Activated naive CD4-positive, alpha-beta T cell treated with anti-CD3 and anti-CD28 coated beads, Interleukin-2, amount 50 U/mL, for 72 hours (primary cell): ENCODE data around the gene LHX2. TPM values are rescaled to one million over a fixed set of nuclear protein-coding genes. Genes with fewer than 3 reads are reported as not detected.
A peak's percentile ranks its signal among the peaks of the same experiment; 100 is the strongest.

Experiments
- ATAC-seq, 2 donors: fragments of 150-1000 bp; cut with Tn5 transposase; 2 replicates each; pipeline ENCODE4 v1.10.0; 2021; ENCODE audit warnings: mild to moderate bottlenecking in 2 of 2, moderate library complexity in 2 of 2
- DNase-seq, 2 donors: peaks; one replicate each; pipeline ENCODE4 v3.0.0; 2021 to 2022; ENCODE audit warnings: low spot score in 2 of 2
- H3K27ac Mint-ChIP-seq, 2 donors: one replicate each; pipeline ENCODE4 v1.8.0; 2022; ENCODE audit warnings: mild to moderate bottlenecking in 2 of 2, mixed read lengths in 2 of 2
- H3K36me3 Mint-ChIP-seq, 2 donors: one replicate each; pipeline ENCODE4 v1.8.0; 2022; ENCODE audit warnings: mixed read lengths in 2 of 2
- H3K9me3 Mint-ChIP-seq, 2 donors: one replicate each; pipeline ENCODE4 v1.8.0; 2022; ENCODE audit warnings: mixed read lengths in 2 of 2
- total RNA-seq, 2 donors: library from RNA; stranded (reverse); gene quantifications; one replicate each; pipeline ENCODE4 v1.2.3, GENCODE V29; 2022

The LHX2 gene
- total RNA-seq, 2 donors from 2014 or later: not detected

- ATAC-seq (peak; percentile 67 to 75), DNase-seq (peak; percentile 50 to 58)
- H3K27ac Mint-ChIP-seq: peak overlapping the region in 1 of 2 donors; percentile 16
- no peaks in the 10 kb centered on the region for H3K9me3 Mint-ChIP-seq
- peaks cover 6 to 7% of the 10 kb centered on the region in 2 donors for H3K36me3 Mint-ChIP-seq
These were observed 14.7 kb upstream of the LHX2 start for GRCh38 chr9:123996731-123997421.

GRCh38 chr9:123997665-123998277 lies 13.8 kb upstream of the LHX2 start:
- peak; percentile 58 to 75 for ATAC-seq
- Mint-ChIP-seq H3K9me3 (no peaks in the 10 kb centered on the region), H3K36me3 (peaks cover 6 to 7% of the 10 kb centered on the region in 2 donors), H3K27ac (peak overlapping the region in 1 of 2 donors; percentile 16)
- DNase-seq: peak in 1 of 2 donors; percentile 32

DNA sequence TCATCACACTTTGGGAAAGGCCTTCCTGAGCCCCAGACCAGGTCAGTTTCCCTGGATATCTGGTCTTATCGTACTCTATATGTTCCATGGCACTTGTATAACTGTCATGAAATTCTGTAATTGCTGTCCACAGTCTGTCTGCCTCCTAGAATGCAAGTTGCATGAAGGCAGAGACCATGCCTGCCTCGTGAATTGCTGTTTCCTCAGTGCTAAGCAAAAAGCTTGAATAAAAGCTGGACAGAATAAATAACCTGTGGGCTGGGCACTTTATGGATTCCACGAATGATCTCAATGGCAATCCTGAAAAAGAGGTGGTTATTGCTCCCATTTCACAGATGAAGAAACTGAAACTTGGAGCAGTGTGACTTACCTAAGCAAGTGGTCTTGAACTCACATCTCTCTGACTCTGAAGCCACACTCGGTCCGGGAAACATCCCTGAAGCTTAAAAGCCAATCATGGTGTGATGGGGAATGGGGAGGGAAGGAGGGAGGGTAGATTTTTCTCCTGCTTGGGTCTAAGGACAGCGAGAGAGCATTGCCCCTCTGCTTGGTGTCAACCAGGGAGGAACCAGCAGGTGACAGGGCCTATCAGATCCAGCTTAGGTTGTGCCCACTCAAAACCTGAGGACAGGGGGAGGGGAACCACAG lies 13.2 kb upstream of the LHX2 start:
- peaks cover 6 to 7% of the 10 kb centered on the region in 2 donors for H3K36me3 Mint-ChIP-seq
- no peaks in the 10 kb centered on the region for H3K9me3 Mint-ChIP-seq
- H3K27ac Mint-ChIP-seq: no peak overlapping the region
- ATAC-seq: no peak
- no peak for DNase-seq

DNA sequence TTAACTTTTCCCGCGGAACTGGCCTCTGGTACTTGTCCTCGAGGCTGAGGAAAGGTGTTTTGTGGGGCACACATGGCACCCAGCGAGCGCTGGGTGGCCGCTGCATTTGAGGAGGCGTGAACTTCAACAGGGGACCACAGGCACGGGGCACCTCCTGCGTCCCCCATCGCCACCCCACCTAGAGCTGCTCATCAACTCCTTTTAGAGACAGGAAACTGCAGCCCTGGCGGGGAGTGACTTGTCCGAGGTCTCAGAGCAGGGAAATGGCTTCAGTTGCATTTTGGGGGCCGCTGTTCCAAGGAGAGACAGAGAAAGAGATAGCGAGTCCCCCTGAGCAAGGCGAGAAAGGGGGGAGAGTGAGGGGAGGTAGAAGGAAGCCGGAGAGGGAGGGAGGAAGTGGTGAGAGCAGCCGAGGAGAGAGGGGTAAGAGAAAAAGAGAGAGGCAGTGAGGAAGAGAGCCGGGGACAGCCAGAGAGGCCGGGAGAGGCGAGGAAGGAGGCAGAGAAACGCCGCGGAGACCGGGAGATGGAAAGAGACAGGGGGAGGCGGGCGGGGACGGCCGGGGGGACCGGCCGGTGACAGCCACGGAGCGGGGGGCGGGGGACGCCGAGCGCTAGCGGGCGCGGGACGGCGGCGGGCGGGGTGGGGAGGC lies 12.5 kb upstream of the LHX2 start:
- H3K9me3 Mint-ChIP-seq: no peaks in the 10 kb centered on the region
- peaks cover 6 to 7% of the 10 kb centered on the region in 2 donors for H3K36me3 Mint-ChIP-seq
- ATAC-seq (no peak), DNase-seq (no peak)
- no peak overlapping the region for H3K27ac Mint-ChIP-seq

DNA sequence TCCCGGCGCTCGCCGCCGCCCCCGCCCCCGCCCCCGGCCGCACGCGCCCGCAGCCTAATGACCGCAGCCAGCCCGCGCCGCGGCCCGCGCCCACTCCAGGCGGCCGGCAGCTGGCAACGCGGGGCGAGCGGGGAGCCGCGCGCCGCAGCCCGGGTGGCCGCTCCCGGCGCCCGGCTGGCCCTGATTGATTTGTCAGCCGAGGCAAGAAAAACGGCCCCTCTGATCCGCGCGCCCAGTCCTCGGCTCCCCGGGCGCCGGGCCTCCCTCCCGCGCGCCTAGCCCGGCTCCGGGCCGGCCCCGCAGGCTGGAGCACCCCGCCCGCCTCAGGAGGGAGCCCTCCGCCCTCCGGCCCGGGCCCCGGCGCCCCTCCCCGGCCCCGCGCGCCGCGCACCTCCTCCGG lies 11.9 kb upstream of the LHX2 start:
- no peak overlapping the region for H3K27ac Mint-ChIP-seq
- DNase-seq (no peak), ATAC-seq (no peak)
- H3K36me3 Mint-ChIP-seq: peaks cover 6 to 7% of the 10 kb centered on the region in 2 donors
- H3K9me3 Mint-ChIP-seq: no peaks in the 10 kb centered on the region

- DNase-seq (no peak), ATAC-seq (no peak)
- Mint-ChIP-seq H3K36me3 (peaks cover 6 to 7% of the 10 kb centered on the region in 2 donors), H3K9me3 (no peaks in the 10 kb centered on the region), H3K27ac (no peak overlapping the region)
These were observed 11.3 kb upstream of the LHX2 start for GRCh38 chr9:124000161-124000783.

DNA sequence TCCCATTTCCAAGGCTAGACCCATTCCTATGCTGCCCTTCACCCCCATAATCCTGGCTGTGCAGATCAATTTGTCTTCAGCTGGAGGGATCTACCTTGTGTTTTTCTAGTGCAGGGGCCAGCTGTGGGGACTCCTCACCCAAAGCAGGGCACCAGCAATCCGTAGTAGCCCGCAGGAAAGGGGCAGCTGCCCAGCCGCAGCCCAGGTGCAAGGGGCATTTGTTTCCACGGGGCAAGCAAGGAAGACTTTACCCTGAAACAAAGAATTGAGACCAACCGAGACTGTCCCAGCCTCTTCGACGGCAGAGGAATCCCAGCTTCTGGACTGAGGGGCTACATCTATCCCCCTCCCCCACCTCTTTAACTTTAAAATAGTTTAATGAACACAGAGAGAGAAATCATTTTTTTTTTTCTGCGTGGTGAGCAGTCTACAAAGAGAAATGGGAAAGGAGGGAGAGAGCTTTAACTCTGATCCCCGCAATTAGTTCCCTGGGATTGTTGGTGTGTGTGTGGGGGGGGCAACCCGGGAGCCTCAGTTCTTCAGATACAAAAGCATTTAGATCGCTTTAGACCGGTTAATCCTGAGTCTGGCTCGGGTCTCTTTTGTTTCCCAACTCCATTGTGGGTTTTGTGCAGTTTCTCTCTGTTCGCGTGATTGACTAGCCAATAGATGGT lies 10.6 kb upstream of the LHX2 start:
- ATAC-seq: no peak
- Mint-ChIP-seq H3K9me3 (no peaks in the 10 kb centered on the region), H3K27ac (no peak overlapping the region), H3K36me3 (peaks cover 6 to 7% of the 10 kb centered on the region in 2 donors)
- no peak for DNase-seq

DNA sequence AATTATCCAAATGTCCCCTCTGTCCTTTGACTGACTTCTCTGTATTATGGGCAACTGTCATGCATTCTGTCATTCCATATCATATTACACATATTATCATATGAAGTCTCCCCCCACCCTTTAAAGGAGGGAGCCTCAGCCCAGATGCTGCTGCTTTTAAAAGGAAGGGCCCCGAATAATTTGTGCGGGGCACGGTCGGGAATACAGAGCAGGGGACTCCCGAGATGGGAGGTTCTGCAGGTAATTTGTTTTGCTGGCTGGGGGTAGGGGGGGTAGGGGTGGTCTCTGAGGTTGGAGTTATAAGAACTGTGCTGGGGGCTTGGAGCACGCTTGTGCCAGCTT lies 10.1 kb upstream of the LHX2 start:
- ATAC-seq (no peak), DNase-seq (no peak)
- peaks cover 6 to 7% of the 10 kb centered on the region in 2 donors for H3K36me3 Mint-ChIP-seq
- no peaks in the 10 kb centered on the region for H3K9me3 Mint-ChIP-seq
- no peak overlapping the region for H3K27ac Mint-ChIP-seq

DNA sequence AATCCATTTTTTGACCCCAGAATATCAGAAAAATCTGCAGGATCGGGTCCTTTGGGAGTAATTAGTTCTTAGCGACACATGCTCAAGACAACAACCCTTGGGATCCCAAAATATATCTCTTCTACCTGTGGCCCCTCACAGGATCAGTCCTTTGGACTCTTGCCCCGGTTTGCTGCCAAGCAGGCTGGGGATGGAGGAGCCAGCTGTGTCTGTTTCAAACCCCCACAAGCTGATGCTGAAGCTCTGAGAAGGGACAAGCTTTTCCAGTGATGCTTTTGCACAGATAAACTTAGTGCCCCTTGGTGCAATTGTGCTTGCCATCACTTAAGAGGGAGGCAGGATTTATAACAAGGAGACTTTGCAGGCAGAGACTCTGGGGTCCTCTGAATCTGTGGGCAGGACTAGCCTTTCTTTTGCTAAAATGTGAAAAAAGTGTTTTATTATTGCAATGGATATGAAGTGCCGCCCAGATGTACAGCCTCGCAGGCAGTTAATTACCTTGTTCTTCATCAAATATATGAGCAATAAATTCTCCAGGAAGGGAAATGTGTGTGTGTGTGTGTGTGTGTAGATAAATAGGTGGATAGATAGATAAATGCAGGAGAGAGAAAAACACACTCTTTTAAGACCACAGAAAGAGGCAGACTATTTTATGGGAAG lies 9.6 kb upstream of the LHX2 start:
- peaks cover 6 to 7% of the 10 kb centered on the region in 2 donors for H3K36me3 Mint-ChIP-seq
- H3K27ac Mint-ChIP-seq: no peak overlapping the region
- ATAC-seq (no peak), DNase-seq (no peak)
- H3K9me3 Mint-ChIP-seq: no peaks in the 10 kb centered on the region

- H3K9me3 Mint-ChIP-seq: no peaks in the 10 kb centered on the region
- no peak for DNase-seq
- H3K36me3 Mint-ChIP-seq: peaks cover 6 to 7% of the 10 kb centered on the region in 2 donors
- no peak overlapping the region for H3K27ac Mint-ChIP-seq
- no peak for ATAC-seq
These were observed 7.8 kb upstream of the LHX2 start for GRCh38 chr9:124003636-124004349.

- DNase-seq (no peak), ATAC-seq (no peak)
- no peak overlapping the region for H3K27ac Mint-ChIP-seq
- no peaks in the 10 kb centered on the region for H3K9me3 Mint-ChIP-seq
- H3K36me3 Mint-ChIP-seq: peaks cover 7 to 12% of the 10 kb centered on the region in 2 donors
These were observed 7.0 kb upstream of the LHX2 start for GRCh38 chr9:124004593-124004992.

DNA sequence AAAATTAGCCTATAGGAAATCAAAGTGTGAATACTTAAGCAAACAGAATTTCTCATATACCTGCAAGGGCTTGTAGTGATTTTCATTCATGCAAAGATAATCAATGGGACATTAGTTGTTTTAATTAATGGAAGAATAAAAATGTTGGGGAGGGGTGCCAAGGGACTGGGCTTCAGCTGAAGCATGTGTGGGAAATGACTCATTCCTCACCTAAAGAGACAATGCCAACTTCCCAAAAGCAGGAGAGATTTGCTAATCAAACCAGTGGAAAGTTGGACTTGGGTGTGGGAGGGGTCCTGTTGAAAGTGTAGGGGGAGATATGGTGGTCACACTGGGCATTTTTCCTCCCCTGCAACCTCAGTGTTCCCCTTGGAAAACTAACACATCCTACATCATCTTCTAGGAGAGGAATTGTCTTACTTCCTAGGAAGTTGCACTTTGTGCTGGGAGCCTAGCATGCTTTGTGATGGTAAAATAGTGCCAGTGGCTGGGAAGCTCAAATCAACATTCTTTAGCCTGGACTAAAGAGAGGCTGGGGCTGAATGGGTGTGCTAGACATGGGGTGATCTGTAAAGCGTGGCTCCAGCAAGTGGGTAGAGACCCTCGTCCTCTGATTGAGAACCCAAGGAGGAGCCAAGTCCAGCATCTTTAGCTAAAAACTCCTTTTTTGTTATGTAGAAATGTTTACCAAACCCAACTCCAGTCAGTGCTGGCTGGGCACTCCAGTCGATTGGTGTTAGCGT lies 6.4 kb upstream of the LHX2 start:
- DNase-seq (no peak), ATAC-seq (no peak)
- Mint-ChIP-seq H3K27ac (no peak overlapping the region), H3K36me3 (peaks cover 13 to 18% of the 10 kb centered on the region in 2 donors), H3K9me3 (no peaks in the 10 kb centered on the region)

DNA sequence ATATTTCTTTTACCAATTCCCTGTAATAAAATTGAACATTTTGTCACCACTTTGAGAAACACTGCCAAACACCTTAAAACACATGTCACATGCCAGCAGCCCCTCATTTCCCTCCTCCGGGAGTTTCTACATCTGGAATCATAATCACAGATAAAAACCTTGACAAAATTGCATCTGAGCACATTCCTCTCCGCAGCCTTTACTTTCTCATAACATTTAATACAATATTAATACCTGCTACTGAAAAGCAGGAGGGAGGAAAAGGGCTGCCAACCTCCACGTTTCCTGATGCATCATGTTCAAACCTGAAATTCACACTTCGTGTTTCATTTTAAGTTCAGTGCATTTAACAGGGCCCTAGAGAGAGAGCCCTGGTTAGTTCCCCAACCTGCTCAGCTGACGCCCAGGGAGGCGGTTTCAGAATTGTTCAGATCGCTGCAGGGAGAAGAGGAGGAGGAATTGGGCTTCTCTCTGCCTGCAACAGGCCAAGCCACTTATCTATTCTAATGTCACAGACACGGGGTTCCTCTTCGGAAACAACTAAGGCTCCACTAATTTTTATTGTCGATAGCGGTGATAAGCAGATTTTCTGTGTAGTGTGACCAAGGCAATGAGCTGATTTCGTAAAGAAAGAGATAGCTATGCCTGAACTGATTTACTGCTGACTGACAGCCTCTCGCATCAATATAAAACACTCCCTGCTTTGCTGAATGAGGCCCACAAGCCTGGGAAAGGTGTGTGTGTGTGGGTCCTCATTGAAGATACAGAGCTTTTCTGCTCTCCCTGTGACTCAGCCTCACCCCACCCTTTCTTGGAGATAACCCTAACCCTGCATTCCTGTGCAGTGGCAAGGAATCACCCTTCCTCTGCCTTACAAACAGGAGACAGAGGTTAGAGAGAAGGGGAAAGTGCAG lies 4.9 kb upstream of the LHX2 start:
- DNase-seq (no peak), ATAC-seq (peak in 1 of 2 donors; percentile 37)
- H3K36me3 Mint-ChIP-seq: peaks cover 11 to 14% of the 10 kb centered on the region in 2 donors
- H3K27ac Mint-ChIP-seq: no peak overlapping the region
- H3K9me3 Mint-ChIP-seq: no peaks in the 10 kb centered on the region
